Measurements from ENCODE around the gene ANKRD45. TPM values are rescaled to one million over a fixed set of nuclear protein-coding genes. Genes with fewer than 3 reads are reported as not detected.
A peak's percentile ranks its signal among the peaks of the same experiment; 100 is the strongest.

Gene ANKRD45
- total and polyA plus RNA-seq, 2 of the 8 experiments (the other 6 are each of a cell fraction or from before 2014, with no cell fraction given): 0.41 to 2.8 TPM

DNA sequence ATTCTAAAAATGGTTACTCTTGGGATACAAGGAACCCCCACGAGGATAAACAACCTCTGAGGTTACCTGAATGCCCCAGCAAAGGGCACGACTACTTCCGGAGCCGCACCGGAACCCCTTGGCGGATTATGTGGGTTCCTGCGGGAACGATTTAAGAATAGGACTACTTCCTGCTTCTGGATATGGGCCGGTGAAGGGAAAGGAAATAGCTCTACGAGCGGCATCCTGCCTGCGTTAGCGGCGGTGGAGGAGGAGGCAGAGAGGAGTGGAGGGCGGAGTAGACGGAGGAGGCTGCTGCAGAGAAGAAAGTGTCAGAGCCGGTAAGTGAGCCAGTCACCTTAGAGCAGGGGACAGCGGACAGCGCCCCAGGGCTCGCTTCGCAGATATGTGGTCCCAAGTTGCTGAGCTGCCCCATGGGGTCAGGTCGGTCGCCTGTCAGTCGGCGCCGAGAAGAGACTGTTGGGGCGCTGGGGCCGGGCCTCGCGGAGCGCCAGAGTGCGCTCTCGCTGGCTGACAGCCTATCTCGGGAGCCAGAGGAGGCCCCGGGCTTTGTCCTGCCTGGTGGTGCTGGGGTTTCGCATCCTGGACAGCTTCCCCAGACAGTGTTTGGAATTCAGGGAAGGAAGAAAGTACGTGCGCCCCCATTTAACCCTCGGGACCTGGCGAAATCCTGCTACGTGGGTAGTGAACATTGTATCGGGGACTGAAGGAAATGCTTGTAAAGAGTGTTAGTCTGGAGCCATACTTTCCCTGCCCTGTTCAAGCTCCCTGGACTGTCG lies 45.3 kb upstream of the ANKRD45 start, which contains the start of gene KLHL20 (continued):
- TF ChIP-seq, protein P1, sequence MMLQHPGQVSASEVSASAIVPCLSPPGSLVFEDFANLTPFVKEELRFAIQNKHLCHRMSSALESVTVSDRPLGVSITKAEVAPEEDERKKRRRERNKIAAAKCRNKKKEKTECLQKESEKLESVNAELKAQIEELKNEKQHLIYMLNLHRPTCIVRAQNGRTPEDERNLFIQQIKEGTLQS (IDR thresholded peaks at IDR 0.05; ENCODE audit: insufficient read depth, low read depth, low read length): no peak
- TF ChIP-seq TAF1 (IDR thresholded peaks at IDR 0.05; ENCODE audit: low read depth, low read length) (peak; percentile 91), JUN (IDR thresholded peaks at IDR 0.05; ENCODE audit: low read depth, low read length) (no peak), EZH2 (IDR thresholded peaks at IDR 0.05; ENCODE audit: low read depth, low read length, severe bottlenecking) (no peak), ASH2L (IDR thresholded peaks at IDR 0.05; ENCODE audit: low read length) (peak; percentile 98), SP1 (IDR thresholded peaks at IDR 0.05; ENCODE audit: low read depth, low read length) (peak; percentile 66), GABPA (IDR thresholded peaks at IDR 0.05; ENCODE audit: borderline replicate concordance, insufficient read depth, low read length) (peak; percentile 100), EP300 (IDR thresholded peaks at IDR 0.05; ENCODE audit: borderline replicate concordance in 1 of 2, low read depth in 2 of 2, low read length in 2 of 2) (peak in 1 of 2 experiments; percentile 68; a peak in 1 of 3 replicates), TBP (IDR thresholded peaks at IDR 0.05; ENCODE audit: low read depth, low read length) (peak; percentile 90), SUZ12 (IDR thresholded peaks at IDR 0.05; ENCODE audit: low read length) (no peak), HDAC2 (IDR thresholded peaks at IDR 0.05; ENCODE audit: borderline replicate concordance in 1 of 2, low read depth in 2 of 2, low read length in 2 of 2) (peak; percentile 83 to 92; a peak in 3 of 4 replicates), CREB1 (IDR thresholded peaks at IDR 0.05) (peak; percentile 57), CEBPB (IDR thresholded peaks at IDR 0.05; ENCODE audit: low read depth, low read length) (no peak), SIN3A (conservative IDR thresholded peaks at IDR 0.05 in 1 of 2, IDR thresholded peaks at IDR 0.05 in 1 of 2; ENCODE audit: low read depth in 1 of 2, low read length in 2 of 2) (peak; percentile 54 to 91; a peak in 3 of 4 replicates), POU5F1 (IDR thresholded peaks at IDR 0.05; ENCODE audit: low read depth, low read length) (peak; percentile 60; the same call in 1 of the 2 replicates), CBX8 (IDR thresholded peaks at IDR 0.05; ENCODE audit: borderline replicate concordance, low read depth, low read length) (no peak), KDM5A (IDR thresholded peaks at IDR 0.05; ENCODE audit: low read length) (peak; percentile 68; the same call in 1 of the 2 replicates), CHD2 (IDR thresholded peaks at IDR 0.05; ENCODE audit: low read length) (0 out of 2 replicates have a peak, but pooled peaks have one; percentile 30), JUND (IDR thresholded peaks at IDR 0.05; ENCODE audit: low read length) (no peak), RFX5 (IDR thresholded peaks at IDR 0.05; ENCODE audit: borderline replicate concordance, low read depth, low read length) (no peak), KDM4A (IDR thresholded peaks at IDR 0.05; ENCODE audit: low read depth, low read length, severe bottlenecking) (peak; percentile 68), POLR2A (IDR thresholded peaks at IDR 0.05; ENCODE audit: control extremely low read depth in 1 of 2, low read depth in 2 of 2, low read length in 2 of 2) (peak in 1 of 2 experiments; percentile 71; a peak in 2 of 3 replicates)
- TF ChIP-seq, protein P2, sequence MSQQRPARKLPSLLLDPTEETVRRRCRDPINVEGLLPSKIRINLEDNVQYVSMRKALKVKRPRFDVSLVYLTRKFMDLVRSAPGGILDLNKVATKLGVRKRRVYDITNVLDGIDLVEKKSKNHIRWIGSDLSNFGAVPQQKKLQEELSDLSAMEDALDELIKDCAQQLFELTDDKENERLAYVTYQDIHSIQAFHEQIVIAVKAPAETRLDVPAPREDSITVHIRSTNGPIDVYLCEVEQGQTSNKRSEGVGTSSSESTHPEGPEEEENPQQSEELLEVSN (IDR thresholded peaks at IDR 0.05): peak; percentile 47; the same call in 1 of the 2 replicates
